ENCODE data around the gene MINDY2.

Gene MINDY2

GRCh38 chr15:58770857-58771620 is at the start of gene MINDY2:
Gene MINDY2, plus strand, starts transcription at chr15:58771302. Its CDS starts 94 bp downstream, at chr15:58771396.
- peak; percentile 98 for DNase-seq

- no peak for DNase-seq
Measured at GRCh38 chr15:58724466-58724865, 46.6 kb upstream of the MINDY2 start.

GRCh38 chr15:58726867-58727266 is 44.2 kb upstream of the MINDY2 start:
- no peak for DNase-seq

GRCh38 chr15:58731756-58732535 is 39.2 kb upstream of the MINDY2 start:
- no peak for DNase-seq

- DNase-seq, result no peak
Measured at GRCh38 chr15:58732625-58733363, 38.3 kb upstream of the MINDY2 start.

- DNase-seq, result no peak
Measured at GRCh38 chr15:58734859-58735258, 36.2 kb upstream of the MINDY2 start.

- no peak for DNase-seq
Measured at GRCh38 chr15:58736018-58736643, 35.0 kb upstream of the MINDY2 start.

GRCh38 chr15:58737298-58737697 is 33.8 kb upstream of the MINDY2 start:
- no peak for DNase-seq

- no peak for DNase-seq
Measured at GRCh38 chr15:58738046-58738707, 32.9 kb upstream of the MINDY2 start.

- no peak for DNase-seq
Measured at GRCh38 chr15:58740436-58740835, 30.7 kb upstream of the MINDY2 start.

GRCh38 chr15:58741032-58741431 is 30.1 kb upstream of the MINDY2 start:
- no peak for DNase-seq

- no peak for DNase-seq
Measured at GRCh38 chr15:58742022-58742813, 28.9 kb upstream of the MINDY2 start.

GRCh38 chr15:58742819-58743502 is 28.1 kb upstream of the MINDY2 start:
- no peak for DNase-seq

- no peak for DNase-seq
Measured at GRCh38 chr15:58746174-58746573, 24.9 kb upstream of the MINDY2 start.

GRCh38 chr15:58748040-58748851 is 22.9 kb upstream of the MINDY2 start:
- DNase-seq, result no peak

- no peak for DNase-seq
Measured at GRCh38 chr15:58748852-58749531, 22.1 kb upstream of the MINDY2 start.

GRCh38 chr15:58749532-58750337 is 21.4 kb upstream of the MINDY2 start, which contains the start of gene ADAM10:
Gene ADAM10, minus strand, starts transcription at chr15:58749707. Its CDS starts 173 bp downstream, at chr15:58749534.
- peak; percentile 99 for DNase-seq

- no peak for DNase-seq
Measured at GRCh38 chr15:58752716-58753115, 18.4 kb upstream of the MINDY2 start.

Data from amniotic stem cell (primary cell).